Measurements from ENCODE around the gene MAP3K4.

DNA sequence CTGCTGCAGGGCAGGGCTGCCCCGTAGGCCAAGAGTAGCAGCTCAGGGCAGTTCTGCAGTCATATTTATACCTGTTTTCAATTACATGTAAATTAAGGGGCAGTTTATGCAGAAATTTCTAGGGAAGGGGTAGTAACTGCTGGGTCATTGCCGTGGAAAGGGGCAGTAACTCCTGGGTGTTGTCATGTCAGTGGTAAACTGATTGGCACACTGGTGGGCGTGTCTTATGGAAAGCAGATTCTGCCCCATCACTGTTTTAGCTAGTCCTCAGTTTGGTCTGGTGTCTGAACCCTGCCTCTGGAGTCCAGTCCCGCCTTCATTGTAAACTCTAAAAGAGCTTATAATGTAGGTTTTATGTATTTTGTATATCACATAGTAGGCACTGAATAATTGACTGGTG, 22.1 kb downstream of the MAP3K4 start:
- TF ChIP-seq CTCF (conservative IDR thresholded peaks at IDR 0.05; ENCODE audit: low read depth, low read length) (no peak), EZH2 (IDR thresholded peaks at IDR 0.05; ENCODE audit: low read length, unreplicated experiment) (no peak)
